Sciatic nerve (tissue), 2 donors: ENCODE results near the gene ESR1. TPM values are rescaled to one million over a fixed set of nuclear protein-coding genes. Genes with fewer than 3 reads are reported as not detected.
A peak's percentile ranks its signal among the peaks of the same experiment; 100 is the strongest.

ENCODE experiments used
- ATAC-seq: fragments of 200-7000 bp; cut with Tn5 transposase; one replicate; pipeline ENCODE4 v1.9.1; 2020; ENCODE audit warnings: mild to moderate bottlenecking, moderate library complexity
- DNase-seq: peaks from one replicate; pipeline ENCODE4 v3.0.0-alpha.2; 2020; ENCODE audit warnings: low spot score
- intact Hi-C: fragments of 100-400 bp; cut with DNase I; formaldehyde crosslinking; loops from one replicate; pipeline ENCODE4 v1.14.2; 2022
- total RNA-seq: library from RNA; stranded (reverse); fragmentation: NEBNext Ultra II Directional; extraction: Animal tissue kit (Norgen Biotek cat#: 25700); gene quantifications from one replicate; pipeline ENCODE4 v1.2.1, GENCODE V29; 2021
- donor health status: DM: no; HTN: no; CAD: no.
- donor health status: DM: no; HTN: no; CAD: no.

ESR1 gene
- total RNA-seq = 16.5 TPM

GRCh38 chr6:151807513-151808370 is at the start of gene ESR1:
Gene ESR1 (plus strand): TSS chr6:151807682. CDS start chr6:151807913, 231 bp downstream.
- DNase-seq (peak; percentile 68), ATAC-seq (peak; percentile 31)
- intact Hi-C loops = no loop called here

- intact Hi-C loops = no loop called here
- no peak for DNase-seq
- no peak for ATAC-seq
These were observed 47.0 kb upstream of the ESR1 start for GRCh38 chr6:151760486-151760885.

GRCh38 chr6:151761851-151762250 is 45.6 kb upstream of the ESR1 start:
- ATAC-seq (no peak), DNase-seq (no peak)
- intact Hi-C loops = no loop called here

- no peak for ATAC-seq
- intact Hi-C loops = no loop called here
These were observed 44.7 kb upstream of the ESR1 start for GRCh38 chr6:151762817-151763216.

GRCh38 chr6:151763303-151763702 is 44.2 kb upstream of the ESR1 start:
- ATAC-seq (peak; percentile 69), DNase-seq (no peak)
- intact Hi-C loops = no loop called here

More at GRCh38 chr6:151762817-151763216, 44.7 kb upstream of the ESR1 start:
- no peak for DNase-seq

- DNase-seq (peak; percentile 95), ATAC-seq (peak; percentile 95)
- intact Hi-C loops = no loop called here
These were observed 43.4 kb upstream of the ESR1 start for GRCh38 chr6:151763938-151764680.

- intact Hi-C loops = no loop called here
- no peak for DNase-seq
- peak; percentile 60 for ATAC-seq
These were observed 42.0 kb upstream of the ESR1 start for GRCh38 chr6:151765444-151765886.

GRCh38 chr6:151772446-151772845 is 35.0 kb upstream of the ESR1 start:
- DNase-seq = no peak
- intact Hi-C loops = no loop called here
- ATAC-seq = no peak

GRCh38 chr6:151773382-151773781 is 34.1 kb upstream of the ESR1 start:
- no peak for DNase-seq
- intact Hi-C loops = no loop called here

GRCh38 chr6:151782560-151782959 is 24.9 kb upstream of the ESR1 start:
- DNase-seq = no peak
- no peak for ATAC-seq
- intact Hi-C loops = no loop called here

More at GRCh38 chr6:151773382-151773781, 34.1 kb upstream of the ESR1 start:
- ATAC-seq = no peak

- DNase-seq (no peak), ATAC-seq (no peak)
- intact Hi-C loops = no loop called here
These were observed 23.8 kb upstream of the ESR1 start for GRCh38 chr6:151783692-151784091.

- ATAC-seq (no peak), DNase-seq (no peak)
- intact Hi-C loops = no loop called here
These were observed 22.9 kb upstream of the ESR1 start for GRCh38 chr6:151784441-151785214.

GRCh38 chr6:151796842-151797530 is 10.5 kb upstream of the ESR1 start:
- ATAC-seq = peak; percentile 90
- intact Hi-C loops = no loop called here
- DNase-seq = no peak

- no peak for ATAC-seq
- intact Hi-C loops = no loop called here
- DNase-seq = no peak
These were observed 3.7 kb upstream of the ESR1 start for GRCh38 chr6:151803743-151804142.

- DNase-seq (no peak), ATAC-seq (no peak)
- intact Hi-C loops = no loop called here
These were observed 2.7 kb upstream of the ESR1 start for GRCh38 chr6:151804585-151805285.

GRCh38 chr6:151805286-151805840 is 2.1 kb upstream of the ESR1 start:
- ATAC-seq = peak; percentile 29
- DNase-seq = no peak
- intact Hi-C loops = no loop called here

- DNase-seq = no peak
- ATAC-seq = peak; percentile 77
- intact Hi-C loops = no loop called here
These were observed 547 bp upstream of the ESR1 start for GRCh38 chr6:151806757-151807512.
